CD4-positive, alpha-beta T cell (primary cell): ENCODE measurements around the gene EPS8L2. TPM values are rescaled to one million over a fixed set of nuclear protein-coding genes. Genes with fewer than 3 reads are reported as not detected.

Experiments used
- ATAC-seq: fragments of 200-7000 bp; cut with Tn5 transposase; one replicate; pipeline ENCODE4 v1.10.0; 2022; ENCODE audit warnings: mild to moderate bottlenecking; ENCODE audit not compliant: poor library complexity
- CTCF ChIA-PET: fragments of 350-600 bp; sonication (Branson Sonifier 250); formaldehyde crosslinking; loops from one replicate; lab custom pipeline; 2021; ENCODE audit warnings: antibody characterized with exemption, inconsistent platforms; lab: Charles Lee
- POLR2A ChIA-PET: fragments of 350-600 bp; sonication (Branson Sonifier 250); formaldehyde crosslinking; loops from one replicate; lab custom pipeline; 2021; ENCODE audit warnings: antibody characterized with exemption, inconsistent platforms; lab: Charles Lee
- DNase-seq, 14 experiments: peaks; one replicate each; pipeline ENCODE4 v3.0.0-alpha.2; 2013 to 2020; ENCODE audit warnings: mixed read lengths in 2 of 14
- H3K27ac ChIP-seq, 2 donors: one replicate each; pipeline versions ENCODE4 v1.5.1 to v1.7.0; 2013; ENCODE audit warnings: low read length in 2 of 2, low read depth in 1 of 2, mild to moderate bottlenecking in 1 of 2
- H3K27me3 ChIP-seq, 2 experiments: 1 replicate in 1 of 2; 2 replicates in 1 of 2; pipeline versions ENCODE4 v1.6.1 to v1.7.0; 2013; ENCODE audit warnings: low read length in 2 of 2, control low read depth in 1 of 2, mild to moderate bottlenecking in 1 of 2, moderate library complexity in 1 of 2; ENCODE audit not compliant: insufficient read depth in 2 of 2, control insufficient read depth in 1 of 2
- H3K36me3 ChIP-seq: one replicate; pipeline ENCODE4 v1.6.1; 2013; ENCODE audit warnings: low read length, control low read depth; ENCODE audit not compliant: insufficient read depth
- H3K4me1 ChIP-seq: one replicate; pipeline ENCODE4 v1.6.1; 2013; ENCODE audit warnings: low read length, control low read depth; ENCODE audit not compliant: insufficient read depth
- H3K4me3 ChIP-seq: one replicate; pipeline ENCODE4 v1.5.1; 2013; ENCODE audit warnings: mild to moderate bottlenecking, low read length, moderate library complexity
- H3K9me3 ChIP-seq, 2 experiments: 1 replicate in 1 of 2; 2 replicates in 1 of 2; pipeline versions ENCODE4 v1.6.1 to v1.7.0; 2013; ENCODE audit warnings: low read length in 2 of 2, mild to moderate bottlenecking in 2 of 2, control low read depth in 1 of 2, moderate library complexity in 1 of 2; ENCODE audit not compliant: control insufficient read depth in 1 of 2, insufficient read depth in 1 of 2
- H3K27ac Mint-ChIP-seq: one replicate; pipeline ENCODE4 v1.8.0; 2020; ENCODE audit warnings: mixed read lengths
- H3K27me3 Mint-ChIP-seq: one replicate; pipeline ENCODE4 v1.8.0; 2021; ENCODE audit warnings: mixed read lengths
- H3K36me3 Mint-ChIP-seq: one replicate; pipeline ENCODE4 v1.8.0; 2021; ENCODE audit warnings: low read depth, mixed read lengths
- H3K4me1 Mint-ChIP-seq: one replicate; pipeline ENCODE4 v1.8.0; 2021; ENCODE audit warnings: low read depth, mixed read lengths
- H3K4me3 Mint-ChIP-seq: one replicate; pipeline ENCODE4 v1.8.0; 2020; ENCODE audit warnings: mild to moderate bottlenecking, mixed read lengths
- H3K9me3 Mint-ChIP-seq: one replicate; pipeline ENCODE4 v1.8.0; 2020; ENCODE audit warnings: mixed read lengths
- intact Hi-C, 2 experiments: fragments of 100-400 bp; cut with DNase I in 1 of 2; cut with micrococcal nuclease in 1 of 2; formaldehyde crosslinking; loops; one replicate each; pipeline versions ENCODE4 v1.15.1 to v1.9.0; 2023 to 2025; cut with DNase I, micrococcal nuclease
- total RNA-seq, 174 experiments: library from RNA in 2 of 174; stranded (reverse) in 2 of 174; gene quantifications; one replicate each; pipeline ENCODE4 v1.2.3 and lab custom pipeline; 2021 to 2026
- TF ChIP-seq, protein P1 (sequence below): fragments of 200-600 bp; IDR thresholded peaks from one replicate; pipeline ENCODE4 v1.8.0; 2022; ENCODE audit warnings: antibody characterized with exemption, mild to moderate bottlenecking

Gene EPS8L2
- total RNA-seq, 2 experiments from 2014 or later: 3.5 to 4.0 TPM

DNA sequence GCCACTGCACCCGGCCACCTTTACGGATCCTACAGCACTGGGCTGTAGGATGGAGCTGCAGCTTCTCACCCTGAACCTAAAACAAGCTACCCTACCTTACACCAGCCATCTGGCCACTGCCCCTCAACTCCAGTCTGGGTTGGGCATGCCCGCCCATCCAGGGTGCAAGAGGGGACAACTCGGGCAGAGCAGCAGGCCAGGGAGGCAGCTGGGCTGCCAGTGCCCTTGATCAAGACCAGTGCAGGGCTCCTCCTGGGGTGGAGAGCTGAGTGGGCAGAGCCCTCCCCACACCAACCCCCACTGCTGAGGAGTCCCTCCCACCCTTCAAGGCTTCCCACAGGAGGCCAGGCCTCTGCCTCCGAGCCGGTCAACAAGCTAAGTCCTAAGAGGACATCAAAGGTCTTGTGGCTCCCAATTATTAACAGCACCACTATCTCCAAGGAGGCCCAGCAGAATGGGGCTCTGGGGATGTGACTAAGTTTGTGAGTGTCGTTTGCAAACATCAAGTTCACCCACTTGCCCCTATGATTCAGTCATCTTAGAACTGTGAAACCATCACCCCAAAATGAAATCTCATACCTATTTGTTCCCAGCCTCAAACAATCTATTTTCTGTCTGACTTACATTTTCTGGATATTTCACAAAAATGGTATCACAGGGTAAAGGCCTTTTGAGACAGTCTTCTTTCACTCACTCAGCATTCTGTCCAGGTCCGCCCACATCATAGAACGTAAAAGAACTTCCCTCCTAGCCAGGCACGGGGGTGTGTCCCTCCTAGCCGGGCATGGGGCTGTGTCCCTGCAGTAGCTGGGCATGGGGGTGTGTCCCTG is 60.3 kb downstream of the EPS8L2 start:
- Histone ChIP-seq H3K27me3 (no peaks in the 10 kb centered on the region), H3K9me3 (no peaks in the 10 kb centered on the region), H3K4me3 (no peak overlapping the region), H3K4me1 (peaks cover 4% of the 10 kb centered on the region), H3K36me3 (peaks cover 56% of the 10 kb centered on the region), H3K27ac (no peak overlapping the region)
- TF ChIP-seq, protein P1, sequence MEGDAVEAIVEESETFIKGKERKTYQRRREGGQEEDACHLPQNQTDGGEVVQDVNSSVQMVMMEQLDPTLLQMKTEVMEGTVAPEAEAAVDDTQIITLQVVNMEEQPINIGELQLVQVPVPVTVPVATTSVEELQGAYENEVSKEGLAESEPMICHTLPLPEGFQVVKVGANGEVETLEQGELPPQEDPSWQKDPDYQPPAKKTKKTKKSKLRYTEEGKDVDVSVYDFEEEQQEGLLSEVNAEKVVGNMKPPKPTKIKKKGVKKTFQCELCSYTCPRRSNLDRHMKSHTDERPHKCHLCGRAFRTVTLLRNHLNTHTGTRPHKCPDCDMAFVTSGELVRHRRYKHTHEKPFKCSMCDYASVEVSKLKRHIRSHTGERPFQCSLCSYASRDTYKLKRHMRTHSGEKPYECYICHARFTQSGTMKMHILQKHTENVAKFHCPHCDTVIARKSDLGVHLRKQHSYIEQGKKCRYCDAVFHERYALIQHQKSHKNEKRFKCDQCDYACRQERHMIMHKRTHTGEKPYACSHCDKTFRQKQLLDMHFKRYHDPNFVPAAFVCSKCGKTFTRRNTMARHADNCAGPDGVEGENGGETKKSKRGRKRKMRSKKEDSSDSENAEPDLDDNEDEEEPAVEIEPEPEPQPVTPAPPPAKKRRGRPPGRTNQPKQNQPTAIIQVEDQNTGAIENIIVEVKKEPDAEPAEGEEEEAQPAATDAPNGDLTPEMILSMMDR: no peak
- ChIA-PET POLR2A (no interaction called here), CTCF (interaction anchor here (1.0 kb wide), 1 partner anchor 74 kb away, joined by 3 read pairs; no protein-coding TSS in a partner anchor)
- DNase-seq: no peak
- Mint-ChIP-seq H3K27ac (no peak overlapping the region), H3K36me3 (peaks cover 32% of the 10 kb centered on the region), H3K4me3 (no peak overlapping the region), H3K4me1 (no peaks in the 10 kb centered on the region), H3K27me3 (no peaks in the 10 kb centered on the region), H3K9me3 (no peaks in the 10 kb centered on the region)
- intact Hi-C loops: no loop called here
- no peak for ATAC-seq

DNA sequence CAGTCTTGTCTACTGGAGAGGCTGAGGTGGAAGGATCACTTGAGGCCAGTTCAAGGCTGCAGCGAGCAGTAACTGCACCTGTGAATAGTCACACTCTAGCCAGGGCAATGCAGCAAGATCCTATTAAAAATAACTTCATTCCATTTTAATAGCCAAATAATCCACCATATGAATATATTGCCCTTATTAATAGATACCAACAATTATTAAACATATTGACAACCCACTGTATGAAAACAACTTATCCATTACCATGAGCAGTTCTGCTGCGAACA is 60.8 kb downstream of the EPS8L2 start:
- DNase-seq: no peak
- no peak overlapping the region for H3K4me3 ChIP-seq
- intact Hi-C loops: no loop called here
- Mint-ChIP-seq H3K4me1 (no peaks in the 10 kb centered on the region), H3K27ac (no peak overlapping the region), H3K27me3 (no peaks in the 10 kb centered on the region), H3K4me3 (no peak overlapping the region), H3K9me3 (no peaks in the 10 kb centered on the region), H3K36me3 (peaks cover 27% of the 10 kb centered on the region)
- no peak overlapping the region for H3K27ac ChIP-seq
- H3K36me3 ChIP-seq: peaks cover 56% of the 10 kb centered on the region
- ATAC-seq: no peak
- peaks cover 4% of the 10 kb centered on the region for H3K4me1 ChIP-seq
- ChIA-PET CTCF (no interaction called here), POLR2A (no interaction called here)
- no peaks in the 10 kb centered on the region for H3K27me3 ChIP-seq
- TF ChIP-seq, protein P1: no peak
- H3K9me3 ChIP-seq: no peaks in the 10 kb centered on the region

DNA sequence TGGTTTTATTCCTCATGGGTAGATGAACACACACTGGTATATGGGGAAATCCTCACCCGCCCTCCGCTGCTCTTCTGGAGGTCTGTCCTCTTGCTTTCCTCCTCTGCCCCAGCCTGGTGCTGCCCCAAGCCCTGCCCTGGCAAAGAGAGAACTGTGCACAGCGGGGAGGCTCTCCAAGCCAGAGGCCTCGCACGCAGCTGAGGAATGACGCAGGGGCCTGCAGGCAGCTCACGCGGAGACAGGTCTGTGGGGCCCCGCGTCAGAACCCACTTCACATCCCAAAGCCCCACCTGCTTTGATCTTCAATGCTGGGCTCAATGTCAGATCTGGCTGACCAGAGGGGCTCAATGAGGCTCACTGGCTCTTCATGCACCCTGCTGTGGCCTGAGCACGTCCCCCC is 61.2 kb downstream of the EPS8L2 start:
- peaks cover 55% of the 10 kb centered on the region for H3K36me3 ChIP-seq
- H3K4me3 Mint-ChIP-seq: no peak overlapping the region
- H3K27ac Mint-ChIP-seq: no peak overlapping the region
- DNase-seq: no peak
- H3K9me3 ChIP-seq: no peaks in the 10 kb centered on the region
- H3K4me1 Mint-ChIP-seq: no peaks in the 10 kb centered on the region
- ChIA-PET CTCF (no interaction called here), POLR2A (no interaction called here)
- TF ChIP-seq, protein P1: no peak
- no peaks in the 10 kb centered on the region for H3K9me3 Mint-ChIP-seq
- H3K27me3 ChIP-seq: no peaks in the 10 kb centered on the region
- intact Hi-C loops: no loop called here
- peaks cover 4% of the 10 kb centered on the region for H3K4me1 ChIP-seq
- no peak overlapping the region for H3K4me3 ChIP-seq
- no peak for ATAC-seq
- no peaks in the 10 kb centered on the region for H3K27me3 Mint-ChIP-seq
- H3K27ac ChIP-seq: no peak overlapping the region
- H3K36me3 Mint-ChIP-seq: peaks cover 25% of the 10 kb centered on the region
